ENCODE results near the gene PTPN4. TPM values are rescaled to one million over a fixed set of nuclear protein-coding genes. Genes with fewer than 3 reads are reported as not detected.

The PTPN4 gene
- total RNA-seq, 1 donor from 2014 or later: 6.4 TPM

DNA sequence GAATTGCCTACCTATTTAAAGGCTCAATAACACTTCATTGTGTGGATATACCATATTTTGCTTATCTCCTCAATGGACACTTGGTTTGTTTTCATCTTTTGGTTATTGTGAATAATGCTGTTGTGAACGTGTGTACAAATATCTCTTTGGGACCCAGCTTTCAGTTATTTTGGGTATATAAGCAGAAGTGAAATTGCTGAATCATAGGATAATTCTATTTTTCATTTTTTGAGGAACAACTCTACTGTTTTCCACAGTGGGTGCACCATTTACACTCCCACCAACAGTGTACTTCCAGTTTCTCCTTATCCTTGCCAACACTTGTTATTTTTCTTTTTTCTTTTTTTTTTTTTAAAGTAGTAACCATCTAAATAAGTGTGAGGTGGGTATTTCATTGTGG, 29.0 kb downstream of the PTPN4 start:
- no peak overlapping the region for H3K4me3 ChIP-seq (ENCODE audit: low read depth, low read length)
- TF ChIP-seq CTCF (conservative IDR thresholded peaks at IDR 0.05; ENCODE audit: low read depth, low read length): no peak

DNA sequence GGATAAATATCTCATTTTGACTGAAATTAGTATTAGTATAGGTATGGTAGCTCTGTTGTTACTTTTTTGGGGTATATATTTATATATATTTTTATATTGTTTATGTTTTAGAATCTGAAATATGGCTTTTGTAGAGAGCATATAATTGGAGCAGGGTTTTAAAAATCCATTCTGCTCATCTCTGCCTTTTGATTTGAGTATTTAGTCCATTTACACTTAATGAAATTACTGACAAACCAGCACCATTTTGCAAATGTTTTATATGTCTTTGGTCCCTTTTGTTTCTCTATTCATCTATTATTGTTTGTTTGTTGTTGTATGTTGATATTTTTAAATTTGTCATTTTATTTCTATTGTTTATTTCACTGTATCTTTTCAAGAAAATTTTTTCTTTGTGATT, 30.7 kb downstream of the PTPN4 start:
- no peak for TF ChIP-seq CTCF (conservative IDR thresholded peaks at IDR 0.05; ENCODE audit: low read depth, low read length)
- no peak overlapping the region for H3K4me3 ChIP-seq (ENCODE audit: low read depth, low read length)
- no peak for DNase-seq (ENCODE audit: low read depth)

More for the DNA sequence above, 29.0 kb downstream of the PTPN4 start:
- DNase-seq (ENCODE audit: low read depth): no peak

DNA sequence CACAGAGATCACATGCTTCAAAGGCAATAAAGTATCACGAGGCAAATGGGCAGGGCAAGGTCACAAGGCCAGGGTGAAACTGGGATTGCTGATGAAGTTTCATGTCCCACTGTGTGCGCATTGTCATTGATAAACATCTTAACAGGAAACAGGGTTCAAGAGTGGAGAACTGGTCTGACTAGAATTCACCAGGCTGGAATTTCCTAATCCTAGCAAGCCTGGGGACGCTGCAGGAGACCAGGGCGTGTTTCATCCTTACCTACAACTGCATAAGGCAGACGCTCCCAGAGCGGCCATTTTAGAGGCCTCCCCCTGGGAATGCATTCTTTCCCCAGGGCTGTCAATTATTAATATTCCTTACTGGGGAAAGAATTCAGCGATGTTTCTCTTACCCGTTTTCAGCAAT, 33.2 kb downstream of the PTPN4 start:
- H3K4me3 ChIP-seq (ENCODE audit: low read depth, low read length): no peak overlapping the region
- no peak for DNase-seq (ENCODE audit: low read depth)
- TF ChIP-seq CTCF (conservative IDR thresholded peaks at IDR 0.05; ENCODE audit: low read depth, low read length): no peak

DNA sequence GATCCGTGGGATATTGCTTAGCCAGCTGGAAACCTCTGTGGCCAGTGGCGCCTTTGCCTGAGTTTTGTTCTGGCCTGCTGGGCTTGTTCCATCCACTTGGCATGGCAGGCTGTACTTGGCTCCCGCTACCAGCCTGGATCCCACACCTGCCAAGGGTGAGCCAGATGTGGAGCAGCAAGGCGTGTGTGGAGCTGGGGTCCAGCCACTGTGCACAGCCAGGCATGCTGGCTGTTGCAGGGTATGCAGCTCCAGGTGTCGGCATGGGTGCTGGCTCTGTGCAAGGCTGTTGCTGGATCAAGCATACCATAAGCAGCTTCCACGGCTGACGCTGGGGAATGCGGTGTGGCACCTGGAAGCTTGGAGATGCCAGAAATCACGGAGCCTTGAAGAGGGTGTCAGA, 34.5 kb downstream of the PTPN4 start:
- TF ChIP-seq CTCF (conservative IDR thresholded peaks at IDR 0.05; ENCODE audit: low read depth, low read length): no peak
- no peak overlapping the region for H3K4me3 ChIP-seq (ENCODE audit: low read depth, low read length)
- no peak for DNase-seq (ENCODE audit: low read depth)

DNA sequence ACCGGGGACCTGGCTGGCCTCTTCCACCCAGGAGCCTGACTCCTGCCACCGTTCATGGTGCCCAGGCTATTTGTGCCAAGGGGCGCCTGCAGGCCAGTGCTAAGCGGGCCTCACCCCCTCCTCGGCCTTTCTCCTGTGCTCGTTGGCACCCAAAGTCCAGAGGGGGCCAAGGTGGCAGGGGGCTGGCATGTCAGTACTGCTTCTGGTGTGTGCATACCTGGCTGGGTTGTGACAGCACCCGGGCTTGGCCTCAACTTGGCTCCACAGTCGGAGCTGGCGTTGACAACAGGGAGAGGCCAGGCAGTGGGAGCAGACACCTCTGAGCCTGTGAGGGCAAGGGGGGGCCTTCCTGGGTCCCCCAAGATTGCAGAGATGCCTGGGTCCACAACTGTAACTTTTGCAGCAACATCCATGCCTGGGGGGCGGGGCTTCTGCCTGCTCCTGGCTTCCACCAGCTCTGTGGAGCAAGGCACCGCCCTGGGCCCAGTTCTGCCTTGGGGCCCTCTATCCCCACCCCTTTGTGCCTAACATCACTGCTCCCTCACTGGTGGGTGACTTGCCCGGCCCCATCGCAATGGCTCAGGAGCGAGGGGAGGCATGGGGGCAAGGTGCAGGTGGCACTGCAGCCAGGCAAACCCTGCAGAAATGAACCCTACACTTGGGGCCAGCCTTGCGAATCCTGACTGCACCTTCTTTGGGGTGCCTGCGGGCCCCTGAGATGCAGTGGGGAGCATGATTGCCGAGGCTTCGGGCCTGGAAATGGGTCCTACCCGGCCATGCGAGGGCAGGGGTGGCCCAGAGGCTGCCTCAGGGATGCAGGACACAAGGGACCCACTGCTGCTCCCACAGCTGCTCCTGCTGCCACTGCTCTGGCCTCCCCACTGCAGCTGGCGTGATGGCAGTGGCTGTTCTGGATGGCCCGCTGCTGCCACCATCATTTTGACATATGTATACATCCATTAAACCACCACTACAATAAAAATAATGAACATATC, 35.9 kb downstream of the PTPN4 start:
- no peak for TF ChIP-seq CTCF (conservative IDR thresholded peaks at IDR 0.05; ENCODE audit: low read depth, low read length)
- no peak overlapping the region for H3K4me3 ChIP-seq (ENCODE audit: low read depth, low read length)
- no peak for DNase-seq (ENCODE audit: low read depth)

DNA sequence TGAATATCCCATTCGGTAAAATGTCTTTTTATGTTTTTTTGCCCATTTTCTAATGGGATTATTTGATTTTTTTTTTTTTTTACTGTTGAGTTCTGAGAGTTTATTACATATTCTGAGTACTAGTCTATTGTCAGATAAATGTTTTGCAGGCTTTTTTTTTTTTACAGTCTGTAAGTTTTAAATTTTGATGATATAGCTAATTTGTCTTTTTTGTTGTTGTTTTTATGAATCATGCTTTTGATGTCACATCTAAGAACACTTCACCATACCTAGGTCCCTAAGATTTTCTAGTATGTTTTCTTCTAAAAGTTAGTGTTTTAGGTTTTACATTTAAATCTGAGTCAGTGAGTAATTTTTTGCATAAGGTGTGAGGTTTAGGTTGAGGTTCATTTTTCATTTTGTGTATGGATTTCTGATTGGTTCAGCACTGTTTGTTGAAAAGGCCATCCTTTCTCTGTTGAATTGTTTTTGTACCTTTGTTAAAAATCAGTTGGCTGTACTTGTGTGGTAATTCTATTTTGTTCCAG, 40.7 kb downstream of the PTPN4 start:
- no peak overlapping the region for H3K4me3 ChIP-seq (ENCODE audit: low read depth, low read length)
- no peak for TF ChIP-seq CTCF (conservative IDR thresholded peaks at IDR 0.05; ENCODE audit: low read depth, low read length)
- no peak for DNase-seq (ENCODE audit: low read depth)

Data from epithelial cell of proximal tubule (primary cell).